PFSK-1 (cell line): ENCODE data around the gene KCNH8.

Experiments used
- FOXP2 ChIP-seq: optimal IDR thresholded peaks from 2 replicates; pipeline ENCODE3; 2011; ENCODE audit warnings: borderline replicate concordance, control low read depth, inconsistent platforms; ENCODE audit not compliant: insufficient read depth; ENCODE audit errors: extremely low read length, extremely low read depth
- POLR2AphosphoS5 ChIP-seq: IDR thresholded peaks from 2 replicates; pipeline ENCODE4 v1.6.1; 2012; ENCODE audit warnings: low read depth, mild to moderate bottlenecking, control low read depth, low read length, moderate library complexity
- SIN3A ChIP-seq: IDR thresholded peaks from 2 replicates; pipeline ENCODE4 v1.6.1; 2012; ENCODE audit warnings: mild to moderate bottlenecking, low read length, moderate library complexity, borderline replicate concordance; ENCODE audit not compliant: insufficient read depth
- TAF1 ChIP-seq: IDR thresholded peaks from 2 replicates; pipeline ENCODE4 v1.6.1; 2012; ENCODE audit warnings: low read length, control low read depth, borderline replicate concordance; ENCODE audit not compliant: insufficient read depth
- TF ChIP-seq, protein P1 (sequence below), 2 experiments: IDR thresholded peaks; 2 replicates each; pipeline versions ENCODE4 v1.6.1 to v1.8.0; 2011 to 2012; ENCODE audit warnings: low read depth in 2 of 2, low read length in 2 of 2, control low read depth in 1 of 2, inconsistent platforms in 1 of 2, mild to moderate bottlenecking in 1 of 2, moderate library complexity in 1 of 2; ENCODE audit not compliant: insufficient read depth in 1 of 2

KCNH8 gene

GRCh38 chr3:19455546-19455945, 307.2 kb downstream of the KCNH8 start:
- TF ChIP-seq, protein P1, sequence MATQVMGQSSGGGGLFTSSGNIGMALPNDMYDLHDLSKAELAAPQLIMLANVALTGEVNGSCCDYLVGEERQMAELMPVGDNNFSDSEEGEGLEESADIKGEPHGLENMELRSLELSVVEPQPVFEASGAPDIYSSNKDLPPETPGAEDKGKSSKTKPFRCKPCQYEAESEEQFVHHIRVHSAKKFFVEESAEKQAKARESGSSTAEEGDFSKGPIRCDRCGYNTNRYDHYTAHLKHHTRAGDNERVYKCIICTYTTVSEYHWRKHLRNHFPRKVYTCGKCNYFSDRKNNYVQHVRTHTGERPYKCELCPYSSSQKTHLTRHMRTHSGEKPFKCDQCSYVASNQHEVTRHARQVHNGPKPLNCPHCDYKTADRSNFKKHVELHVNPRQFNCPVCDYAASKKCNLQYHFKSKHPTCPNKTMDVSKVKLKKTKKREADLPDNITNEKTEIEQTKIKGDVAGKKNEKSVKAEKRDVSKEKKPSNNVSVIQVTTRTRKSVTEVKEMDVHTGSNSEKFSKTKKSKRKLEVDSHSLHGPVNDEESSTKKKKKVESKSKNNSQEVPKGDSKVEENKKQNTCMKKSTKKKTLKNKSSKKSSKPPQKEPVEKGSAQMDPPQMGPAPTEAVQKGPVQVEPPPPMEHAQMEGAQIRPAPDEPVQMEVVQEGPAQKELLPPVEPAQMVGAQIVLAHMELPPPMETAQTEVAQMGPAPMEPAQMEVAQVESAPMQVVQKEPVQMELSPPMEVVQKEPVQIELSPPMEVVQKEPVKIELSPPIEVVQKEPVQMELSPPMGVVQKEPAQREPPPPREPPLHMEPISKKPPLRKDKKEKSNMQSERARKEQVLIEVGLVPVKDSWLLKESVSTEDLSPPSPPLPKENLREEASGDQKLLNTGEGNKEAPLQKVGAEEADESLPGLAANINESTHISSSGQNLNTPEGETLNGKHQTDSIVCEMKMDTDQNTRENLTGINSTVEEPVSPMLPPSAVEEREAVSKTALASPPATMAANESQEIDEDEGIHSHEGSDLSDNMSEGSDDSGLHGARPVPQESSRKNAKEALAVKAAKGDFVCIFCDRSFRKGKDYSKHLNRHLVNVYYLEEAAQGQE (IDR thresholded peaks at IDR 0.05; ENCODE audit: insufficient read depth in 1 of 2, low read depth in 2 of 2, low read length in 2 of 2) = no peak
- TF ChIP-seq FOXP2 (no peak), TAF1 (no peak), POLR2AphosphoS5 (no peak), SIN3A (no peak)

- TF ChIP-seq FOXP2 (no peak), SIN3A (no peak), TAF1 (no peak), POLR2AphosphoS5 (no peak)
- TF ChIP-seq, protein P1 (IDR thresholded peaks at IDR 0.05; ENCODE audit: insufficient read depth in 1 of 2, low read depth in 2 of 2, low read length in 2 of 2) = no peak
Observed at GRCh38 chr3:19456738-19457137, 308.4 kb downstream of the KCNH8 start.

DNA sequence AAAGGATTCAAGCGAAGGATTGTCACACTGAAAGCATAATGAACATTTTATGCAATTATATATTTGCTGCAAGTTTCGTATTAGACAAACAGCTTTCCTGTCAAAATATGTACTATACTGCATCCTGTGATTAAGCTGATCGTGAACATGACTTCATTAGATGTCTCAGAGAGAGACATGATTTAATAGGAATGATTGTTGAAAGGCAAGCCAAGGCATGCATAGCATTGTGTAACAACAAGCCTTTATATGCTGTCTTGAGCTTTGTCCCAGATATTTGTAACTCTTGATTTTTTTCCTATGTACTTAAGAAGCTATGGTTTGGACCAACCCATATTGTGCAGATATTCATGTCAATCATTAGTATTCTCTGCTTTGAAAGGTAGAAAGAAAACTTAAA, 309.1 kb downstream of the KCNH8 start:
- no peak for TF ChIP-seq FOXP2
- TF ChIP-seq TAF1 = no peak
- no peak for TF ChIP-seq POLR2AphosphoS5
- no peak for TF ChIP-seq SIN3A
- TF ChIP-seq, protein P1 (IDR thresholded peaks at IDR 0.05; ENCODE audit: insufficient read depth in 1 of 2, low read depth in 2 of 2, low read length in 2 of 2) = no peak

DNA sequence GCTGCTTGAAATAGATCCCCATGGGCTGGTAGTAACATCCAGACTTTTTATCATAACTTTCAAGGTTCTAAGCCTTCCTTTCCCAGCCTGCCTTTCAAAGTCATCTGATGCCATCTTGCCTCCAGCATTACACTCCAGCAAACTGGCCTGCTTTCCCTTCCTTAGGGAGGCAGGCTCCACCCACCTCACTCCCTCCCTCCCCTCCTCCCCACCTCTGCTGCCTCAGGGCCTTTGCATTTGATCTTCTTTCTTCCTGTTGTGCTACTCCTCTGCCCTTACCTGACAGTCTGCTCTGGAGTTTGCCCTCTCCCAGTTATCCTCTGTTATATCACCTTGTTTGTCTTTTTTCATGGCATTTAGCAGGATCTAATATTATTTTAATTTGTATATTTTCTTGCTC, 319.5 kb downstream of the KCNH8 start:
- no peak for TF ChIP-seq FOXP2
- TF ChIP-seq POLR2AphosphoS5 = no peak
- TF ChIP-seq, protein P1 (IDR thresholded peaks at IDR 0.05; ENCODE audit: insufficient read depth in 1 of 2, low read depth in 2 of 2, low read length in 2 of 2) = no peak
- TF ChIP-seq TAF1 = no peak
- no peak for TF ChIP-seq SIN3A

GRCh38 chr3:19471138-19471537, 322.8 kb downstream of the KCNH8 start:
- TF ChIP-seq, protein P1 (IDR thresholded peaks at IDR 0.05; ENCODE audit: insufficient read depth in 1 of 2, low read depth in 2 of 2, low read length in 2 of 2) = no peak
